ENCODE results near the gene ITPKB.

The ITPKB gene

DNA sequence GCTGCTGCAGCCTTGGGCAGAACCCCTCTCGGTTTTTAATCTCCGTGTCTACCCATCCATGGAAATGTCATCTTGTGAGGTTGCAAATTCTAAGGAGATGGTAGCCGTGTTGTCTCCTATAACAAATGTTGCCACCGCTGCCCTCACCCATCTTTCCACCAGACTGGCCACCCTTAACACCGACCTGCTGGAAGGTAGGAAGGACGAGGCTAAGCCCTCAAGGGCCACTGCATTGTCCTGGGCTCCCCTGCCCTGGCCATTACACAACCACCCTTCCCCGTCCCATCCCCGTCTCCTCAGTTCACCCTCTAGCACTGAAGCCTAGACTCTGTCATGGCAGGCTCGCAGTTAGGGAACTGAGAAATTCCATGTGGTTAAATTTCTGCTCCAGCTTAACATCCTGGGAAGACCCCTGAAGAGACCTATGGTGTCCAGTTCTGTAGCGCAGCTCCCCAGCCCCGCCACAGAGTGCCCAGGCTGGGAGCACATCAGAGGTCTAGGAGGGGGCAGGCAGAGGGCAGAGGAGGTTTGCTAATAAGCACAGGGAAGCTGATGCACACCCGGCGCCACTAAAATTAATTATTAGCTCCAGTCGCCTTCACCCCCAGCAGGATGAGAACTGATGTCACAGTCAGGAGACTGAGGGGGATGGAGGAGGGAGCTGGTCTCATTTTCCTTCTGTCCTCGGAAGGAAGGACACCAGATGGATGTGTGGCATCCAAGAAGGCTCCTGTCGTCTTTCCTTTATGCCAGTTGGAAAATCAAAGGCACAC is 152.2 kb downstream of the ITPKB start:
- POLR2A ChIA-PET: no interaction called here
- CTCF ChIA-PET: interaction anchor here (0.9 kb wide), 1 partner anchor 461 kb away, joined by 3 read pairs; no protein-coding TSS in a partner anchor

DNA sequence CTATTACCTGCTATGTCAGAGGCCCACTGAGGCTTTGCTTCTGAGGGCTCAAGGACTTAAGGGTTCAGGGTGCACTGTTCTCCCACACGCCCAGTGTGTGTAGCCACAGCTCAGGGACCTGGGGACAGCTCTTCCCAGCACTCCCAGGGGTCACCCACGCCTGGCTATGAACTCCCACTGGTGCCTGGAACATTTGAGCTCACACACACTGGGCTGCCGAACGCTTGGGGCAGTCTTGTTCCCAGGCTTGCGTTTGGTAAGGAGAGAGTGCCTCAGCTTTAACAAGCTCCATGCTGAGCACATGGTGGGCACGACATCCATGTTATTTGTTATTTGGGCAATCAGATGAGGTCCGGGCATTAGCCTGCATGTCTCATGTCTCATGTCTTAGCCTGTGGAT is 153.0 kb downstream of the ITPKB start:
- H3K4me3 ChIP-seq (ENCODE audit: low read depth, low read length): no peak overlapping the region
- no peak for DNase-seq (ENCODE audit: low read depth, low spot score)
- ChIA-PET CTCF (no interaction called here), POLR2A (no interaction called here)
- no peak for TF ChIP-seq CTCF (IDR thresholded peaks at IDR 0.05; ENCODE audit: insufficient read depth, low read length, missing control alignments)

More for the DNA sequence above, 152.2 kb downstream of the ITPKB start:
- TF ChIP-seq CTCF (IDR thresholded peaks at IDR 0.05; ENCODE audit: insufficient read depth, low read length, missing control alignments): no peak
- DNase-seq (ENCODE audit: low read depth, low spot score): no peak
- H3K4me3 ChIP-seq (ENCODE audit: low read depth, low read length): no peak overlapping the region

DNA sequence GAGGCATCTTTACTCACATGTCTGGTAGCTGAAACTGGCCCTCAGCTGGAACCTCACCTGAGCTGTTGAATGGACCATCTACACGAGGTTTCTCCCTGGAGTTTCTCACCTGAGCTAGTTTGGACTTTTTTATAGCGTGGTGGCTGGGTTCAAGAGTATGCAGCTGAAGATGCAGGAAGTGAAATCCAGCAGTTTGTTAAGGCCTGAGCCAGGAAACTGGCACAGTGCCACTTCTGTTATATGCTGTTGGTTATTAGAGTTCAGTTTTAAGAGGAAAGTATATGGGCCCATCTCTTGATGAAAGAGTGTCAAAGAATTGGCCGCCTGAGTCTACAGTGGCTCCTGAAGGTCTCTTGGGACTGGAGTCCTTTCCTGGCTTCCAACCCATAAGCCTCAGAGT is 154.9 kb downstream of the ITPKB start:
- no peak overlapping the region for H3K4me3 ChIP-seq (ENCODE audit: low read depth, low read length)
- TF ChIP-seq CTCF (IDR thresholded peaks at IDR 0.05; ENCODE audit: insufficient read depth, low read length, missing control alignments): no peak
- no peak for DNase-seq (ENCODE audit: low read depth, low spot score)
- POLR2A ChIA-PET: no interaction called here
- CTCF ChIA-PET: interaction anchor here (0.8 kb wide), 1 partner anchor 37 kb away, joined by 3 read pairs; no protein-coding TSS in a partner anchor

GRCh38 chr1:226582966-226583365 is 156.1 kb downstream of the ITPKB start:
- no peak for TF ChIP-seq CTCF (IDR thresholded peaks at IDR 0.05; ENCODE audit: insufficient read depth, low read length, missing control alignments)
- ChIA-PET CTCF (no interaction called here), POLR2A (no interaction called here)
- no peak for DNase-seq (ENCODE audit: low read depth, low spot score)
- H3K4me3 ChIP-seq (ENCODE audit: low read depth, low read length): no peak overlapping the region

All from AG04449 (cell line).